NCI-H2227 treated with DMSO at 0.1 percent for 48 hours (cell line): ENCODE results near the gene CEP152.
"Not testable (repeated sequence)": the region's sequence is repeated elsewhere in the genome, so short reads cannot be mapped to it uniquely, and the experiment has no call there.

Experiments
- DNase-seq: peaks from one replicate; lab custom pipeline; 2025; lab: John Stamatoyannopoulos, UW

CEP152 gene, protein sequence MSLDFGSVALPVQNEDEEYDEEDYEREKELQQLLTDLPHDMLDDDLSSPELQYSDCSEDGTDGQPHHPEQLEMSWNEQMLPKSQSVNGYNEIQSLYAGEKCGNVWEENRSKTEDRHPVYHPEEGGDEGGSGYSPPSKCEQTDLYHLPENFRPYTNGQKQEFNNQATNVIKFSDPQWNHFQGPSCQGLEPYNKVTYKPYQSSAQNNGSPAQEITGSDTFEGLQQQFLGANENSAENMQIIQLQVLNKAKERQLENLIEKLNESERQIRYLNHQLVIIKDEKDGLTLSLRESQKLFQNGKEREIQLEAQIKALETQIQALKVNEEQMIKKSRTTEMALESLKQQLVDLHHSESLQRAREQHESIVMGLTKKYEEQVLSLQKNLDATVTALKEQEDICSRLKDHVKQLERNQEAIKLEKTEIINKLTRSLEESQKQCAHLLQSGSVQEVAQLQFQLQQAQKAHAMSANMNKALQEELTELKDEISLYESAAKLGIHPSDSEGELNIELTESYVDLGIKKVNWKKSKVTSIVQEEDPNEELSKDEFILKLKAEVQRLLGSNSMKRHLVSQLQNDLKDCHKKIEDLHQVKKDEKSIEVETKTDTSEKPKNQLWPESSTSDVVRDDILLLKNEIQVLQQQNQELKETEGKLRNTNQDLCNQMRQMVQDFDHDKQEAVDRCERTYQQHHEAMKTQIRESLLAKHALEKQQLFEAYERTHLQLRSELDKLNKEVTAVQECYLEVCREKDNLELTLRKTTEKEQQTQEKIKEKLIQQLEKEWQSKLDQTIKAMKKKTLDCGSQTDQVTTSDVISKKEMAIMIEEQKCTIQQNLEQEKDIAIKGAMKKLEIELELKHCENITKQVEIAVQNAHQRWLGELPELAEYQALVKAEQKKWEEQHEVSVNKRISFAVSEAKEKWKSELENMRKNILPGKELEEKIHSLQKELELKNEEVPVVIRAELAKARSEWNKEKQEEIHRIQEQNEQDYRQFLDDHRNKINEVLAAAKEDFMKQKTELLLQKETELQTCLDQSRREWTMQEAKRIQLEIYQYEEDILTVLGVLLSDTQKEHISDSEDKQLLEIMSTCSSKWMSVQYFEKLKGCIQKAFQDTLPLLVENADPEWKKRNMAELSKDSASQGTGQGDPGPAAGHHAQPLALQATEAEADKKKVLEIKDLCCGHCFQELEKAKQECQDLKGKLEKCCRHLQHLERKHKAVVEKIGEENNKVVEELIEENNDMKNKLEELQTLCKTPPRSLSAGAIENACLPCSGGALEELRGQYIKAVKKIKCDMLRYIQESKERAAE (N-terminal part only)

DNA sequence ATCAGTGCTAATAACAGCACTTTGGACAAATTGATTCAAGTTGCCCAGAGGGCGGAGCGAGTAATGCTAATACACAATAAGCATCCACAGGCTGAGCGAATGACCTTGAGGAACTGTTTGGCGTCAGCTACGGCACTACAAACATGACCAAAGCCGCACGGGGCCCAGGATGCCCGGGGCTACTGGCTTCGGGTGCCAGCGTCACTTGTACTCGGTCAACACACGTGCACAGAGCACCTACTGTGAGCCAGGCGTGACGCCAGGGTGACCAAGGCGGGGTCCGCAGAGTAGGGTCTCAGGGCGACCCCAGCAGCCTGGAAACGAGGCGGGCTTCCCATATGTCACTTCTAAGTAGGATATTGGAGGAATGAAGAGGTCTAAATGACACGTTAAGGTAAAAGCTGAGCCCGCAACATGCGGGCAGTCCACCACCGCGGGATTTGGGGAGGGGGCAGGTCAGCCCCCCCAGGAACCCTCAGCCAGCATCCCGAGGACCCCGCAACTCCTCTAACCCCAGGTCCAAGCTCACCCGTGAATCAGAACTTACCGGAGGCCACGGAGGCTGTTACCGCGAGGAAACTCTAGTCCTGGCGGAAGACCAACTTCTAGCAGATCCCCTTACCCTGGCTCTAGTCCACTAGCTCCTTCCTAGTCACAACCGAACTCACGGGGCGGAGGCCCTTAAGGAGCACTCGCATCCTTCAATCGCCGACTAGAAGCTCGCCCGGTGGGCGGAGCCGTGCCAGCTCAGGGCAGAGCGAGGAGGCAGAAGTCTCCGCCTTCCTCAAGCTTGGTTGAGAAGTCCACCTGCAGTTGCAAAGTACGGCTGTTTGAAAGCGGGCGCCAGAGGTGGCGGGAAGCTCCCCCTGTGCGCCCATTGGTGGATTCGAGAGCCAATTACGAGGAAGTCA is at the start of gene CEP152:
CEP152 (minus strand) TSS at position 656 of the 911 bp plus-strand sequence. CDS start 5,420 bp downstream, outside the sequence.
- peak; percentile 95 for DNase-seq

DNA sequence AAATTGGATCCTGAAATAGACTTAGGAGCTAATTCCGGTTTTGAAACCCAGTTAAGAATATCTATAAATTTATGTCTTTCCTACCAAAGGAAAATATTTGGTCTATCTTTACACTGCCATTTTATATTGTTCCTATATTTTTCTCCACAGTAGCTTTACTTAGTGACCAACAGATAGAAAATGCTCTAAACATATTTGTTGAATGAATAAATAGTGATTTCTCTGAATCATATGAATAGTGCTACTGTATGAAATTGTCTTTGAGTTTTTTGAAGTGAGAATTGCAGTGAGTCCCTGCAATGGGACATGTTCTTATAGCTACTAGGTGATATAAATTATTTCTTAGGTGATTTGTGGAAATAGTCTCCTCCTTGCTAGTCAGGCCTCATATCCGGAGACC is 48.6 kb upstream of the CEP152 start:
- no peak for DNase-seq

DNA sequence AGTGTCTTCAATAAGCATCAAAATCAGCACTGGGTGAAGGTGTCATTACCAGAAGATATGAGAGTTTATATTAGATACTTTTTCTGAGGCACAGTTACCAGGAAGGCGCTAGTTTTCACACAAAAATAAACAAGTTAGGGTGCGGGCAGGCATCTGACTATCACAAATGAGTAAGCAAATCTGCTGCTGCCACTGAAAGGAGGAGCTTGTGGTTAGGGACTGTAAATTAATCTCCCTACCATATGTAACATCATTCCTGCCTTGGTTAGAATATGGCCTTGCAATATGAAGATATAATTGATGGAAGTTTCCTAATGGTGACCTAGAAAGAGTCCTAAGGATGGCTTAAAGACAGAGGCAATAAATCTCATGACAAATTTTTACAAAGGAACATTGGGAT is 47.5 kb upstream of the CEP152 start:
- no peak for DNase-seq

DNA sequence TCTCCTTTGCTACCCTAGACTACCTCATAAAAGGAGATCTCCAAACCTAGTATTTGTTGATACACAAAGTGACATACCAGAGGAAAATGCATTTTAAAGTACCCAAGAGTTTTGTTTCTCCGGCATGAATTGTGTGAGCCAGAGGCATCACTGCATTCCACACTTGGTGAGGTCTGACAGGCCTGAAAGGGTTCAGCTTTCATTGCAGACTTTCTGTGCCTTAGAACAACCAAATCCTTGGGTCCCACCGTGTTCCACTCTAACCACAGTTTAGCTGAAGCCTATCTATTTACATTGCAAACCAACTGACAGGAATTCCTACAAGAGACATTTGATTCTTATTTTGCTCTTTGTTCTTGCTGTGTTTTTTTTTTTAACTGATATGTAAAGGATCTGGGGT is 46.1 kb upstream of the CEP152 start:
- DNase-seq: no peak

DNA sequence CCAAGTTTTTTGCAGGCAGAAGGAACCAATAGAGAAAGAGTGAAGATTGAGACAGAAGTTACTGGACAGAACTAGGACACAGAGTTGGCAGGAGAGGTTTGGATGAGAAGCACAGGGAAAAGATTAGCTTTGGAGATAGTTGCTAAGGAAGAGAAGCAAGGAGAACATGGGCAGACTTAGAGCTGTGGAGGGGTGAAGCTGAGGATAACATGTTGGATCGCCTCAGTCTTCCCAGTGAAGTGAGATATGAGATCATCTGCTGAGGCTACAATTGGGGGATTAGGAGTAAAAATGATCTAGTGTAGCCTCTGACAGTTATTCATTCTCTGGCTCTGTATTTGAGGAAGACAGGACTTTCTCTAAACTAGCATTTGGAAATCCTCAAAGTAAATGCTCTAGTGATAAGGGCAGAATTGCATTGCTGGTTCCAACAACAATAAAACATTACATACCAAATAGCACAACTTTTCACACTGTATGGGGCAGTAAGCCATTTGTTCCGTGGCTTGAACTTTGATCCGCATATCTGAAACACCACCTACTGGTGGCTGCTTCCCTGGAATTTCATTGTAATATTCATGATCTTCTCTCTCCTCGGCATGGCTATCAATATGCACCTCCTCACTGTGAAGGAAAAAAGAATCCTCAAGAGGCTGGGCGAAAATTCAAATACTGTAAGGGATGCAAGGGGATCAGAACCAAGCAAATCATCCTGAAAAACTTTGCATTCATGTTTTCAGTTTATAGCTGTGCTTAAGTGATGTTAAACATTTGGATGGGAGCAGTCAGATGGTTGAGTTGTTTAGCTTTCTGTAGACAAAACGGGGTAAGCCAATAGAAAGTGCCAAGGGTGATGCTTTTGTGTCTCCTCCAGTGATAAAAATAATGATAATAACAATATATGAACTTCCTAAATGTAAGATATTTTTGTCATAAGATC is 44.9 kb upstream of the CEP152 start:
- DNase-seq: no peak

DNA sequence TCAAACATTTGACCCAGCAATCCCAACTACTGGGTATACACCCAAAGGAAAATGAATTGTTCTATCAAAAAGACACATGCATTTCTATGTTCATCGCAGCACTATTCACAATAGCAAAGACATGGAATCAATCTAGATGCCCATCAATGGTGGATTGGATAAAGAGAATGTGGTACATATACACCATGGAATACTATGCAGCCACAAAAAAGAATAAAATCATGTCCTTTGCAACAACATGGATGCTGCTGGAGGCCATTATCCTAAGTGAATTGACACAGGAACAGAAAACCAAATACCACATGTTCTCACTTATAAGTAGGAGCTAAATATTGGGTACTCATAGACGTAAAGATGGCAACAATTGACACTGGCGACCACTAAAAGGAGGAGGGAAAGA is 43.6 kb upstream of the CEP152 start:
- not testable (repeated sequence) for DNase-seq

DNA sequence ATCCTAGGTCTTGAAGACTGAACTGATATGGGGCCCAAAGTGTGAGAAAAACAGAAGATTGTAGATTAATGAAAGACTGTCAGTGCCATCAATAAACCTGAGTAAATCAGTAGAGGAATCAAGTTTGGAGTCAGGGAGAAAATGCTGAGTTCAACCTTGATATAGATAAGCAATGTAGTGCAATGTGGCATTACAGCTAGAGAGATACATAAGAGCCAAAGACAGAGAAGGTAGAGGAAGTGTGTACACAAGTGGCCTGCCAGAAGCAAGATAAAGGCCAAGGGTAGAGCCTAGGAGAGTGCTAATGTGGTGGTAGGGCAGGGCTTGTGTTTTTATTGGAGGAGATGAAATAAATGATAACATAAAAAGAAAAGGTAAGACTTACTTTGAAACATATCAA is 41.1 kb upstream of the CEP152 start:
- DNase-seq: no peak

DNA sequence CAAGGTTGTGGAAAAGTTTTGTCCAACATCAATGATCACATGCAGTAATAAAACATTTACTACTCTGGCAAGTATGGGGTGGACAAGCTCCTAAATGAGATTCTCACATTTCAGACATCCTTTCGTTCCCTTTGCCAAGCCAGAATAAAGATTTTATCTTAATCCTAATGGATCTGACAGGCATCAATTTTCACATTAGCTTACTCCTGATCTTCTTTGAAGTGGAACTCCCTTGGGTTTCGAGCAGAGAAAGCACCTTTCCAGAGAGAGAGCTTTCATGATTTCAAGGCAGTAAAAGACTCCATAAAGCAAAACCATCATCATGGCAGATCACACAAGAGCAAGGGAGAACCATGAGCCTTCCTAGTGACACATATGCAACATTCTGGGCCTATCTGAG is 39.8 kb upstream of the CEP152 start:
- no peak for DNase-seq

DNA sequence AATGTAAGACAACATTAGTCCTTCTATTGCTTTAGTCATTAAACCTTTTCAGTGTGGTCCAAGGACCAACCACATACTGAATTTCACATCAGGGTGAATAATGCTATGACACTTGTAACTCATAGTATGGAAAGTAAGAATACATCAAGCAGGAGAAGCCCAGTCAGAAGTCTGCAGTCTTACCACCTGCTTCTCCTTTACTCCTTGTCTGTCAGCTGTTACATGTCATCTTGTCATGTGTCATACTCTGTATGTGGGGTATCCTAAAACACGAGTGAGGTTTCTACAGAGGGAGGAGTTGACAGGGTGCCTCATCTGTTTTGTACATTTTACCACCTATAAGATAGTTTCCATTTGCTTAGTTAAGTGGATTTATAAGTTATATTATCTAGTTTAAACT is 34.3 kb upstream of the CEP152 start:
- no peak for DNase-seq

DNA sequence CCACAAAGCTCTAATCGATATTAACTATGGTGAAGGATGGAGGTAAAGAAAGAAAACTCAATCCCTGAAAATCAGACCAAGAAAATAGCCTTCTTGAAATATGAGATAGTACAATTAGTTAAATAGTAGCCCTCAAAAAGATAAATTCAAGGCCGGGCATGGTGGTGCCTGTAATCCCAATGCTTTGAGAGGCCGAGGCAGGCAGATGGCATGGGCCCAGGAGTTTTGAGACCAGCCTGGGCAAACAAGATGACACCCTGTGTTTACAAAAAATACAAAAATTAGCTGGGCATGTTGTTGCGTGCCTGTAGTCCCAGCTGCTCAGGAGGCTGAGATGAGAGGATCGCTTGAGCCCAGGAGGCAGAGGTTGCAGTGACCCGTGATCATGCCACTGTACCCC is 31.6 kb upstream of the CEP152 start:
- DNase-seq: no peak

DNA sequence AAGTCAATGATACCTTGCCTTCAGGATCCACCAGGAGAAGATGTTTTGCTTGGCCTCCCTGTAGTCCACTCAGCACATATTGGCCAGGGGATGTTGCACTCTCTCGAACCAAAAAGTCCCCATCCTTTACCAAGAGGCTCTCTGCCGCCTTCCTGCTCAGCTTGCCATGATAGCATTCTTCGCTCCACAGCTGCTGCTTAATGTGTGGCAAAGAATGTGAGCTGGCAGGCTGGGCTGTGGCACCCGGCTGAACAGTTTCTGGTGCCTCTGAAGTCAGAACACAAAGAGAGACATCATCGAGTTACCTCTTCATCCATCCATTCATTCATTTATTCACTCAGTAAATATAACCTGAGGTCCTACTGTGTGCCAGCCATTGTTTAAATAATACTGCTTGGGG is 23.9 kb upstream of the CEP152 start:
- no peak for DNase-seq

DNA sequence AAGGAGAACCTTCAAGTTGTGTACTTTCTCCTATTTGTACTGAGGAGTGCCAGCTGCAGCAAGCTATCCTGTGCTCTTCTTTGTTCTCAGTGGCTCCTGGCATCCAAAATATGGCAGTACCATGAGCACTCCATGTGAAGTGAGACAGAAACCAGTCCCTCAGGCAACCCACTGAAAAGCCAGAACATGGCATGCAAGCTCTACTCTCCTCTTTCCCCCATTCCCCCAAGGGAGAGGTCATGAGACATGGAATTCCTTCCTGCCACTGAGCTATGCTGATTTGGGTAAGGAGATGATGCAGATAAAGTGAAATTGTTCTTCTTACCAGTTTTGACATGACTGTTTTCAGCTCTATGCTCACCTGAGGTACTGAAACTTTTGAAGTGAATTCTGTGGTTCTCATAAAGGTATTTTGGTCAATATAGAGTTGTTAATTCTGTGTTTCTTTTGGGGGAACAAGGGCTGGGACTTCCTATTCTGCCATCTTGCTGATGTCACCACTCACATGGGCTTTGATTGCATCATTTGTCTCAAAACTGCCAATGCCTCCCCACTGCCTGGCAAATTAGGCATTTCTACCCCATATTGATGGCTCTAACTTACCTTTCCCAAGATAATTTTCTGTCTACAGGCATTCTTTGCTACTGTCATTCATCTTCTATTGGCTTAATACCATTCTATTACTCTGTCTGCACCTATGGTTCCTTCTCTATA is 22.8 kb upstream of the CEP152 start:
- DNase-seq: no peak

DNA sequence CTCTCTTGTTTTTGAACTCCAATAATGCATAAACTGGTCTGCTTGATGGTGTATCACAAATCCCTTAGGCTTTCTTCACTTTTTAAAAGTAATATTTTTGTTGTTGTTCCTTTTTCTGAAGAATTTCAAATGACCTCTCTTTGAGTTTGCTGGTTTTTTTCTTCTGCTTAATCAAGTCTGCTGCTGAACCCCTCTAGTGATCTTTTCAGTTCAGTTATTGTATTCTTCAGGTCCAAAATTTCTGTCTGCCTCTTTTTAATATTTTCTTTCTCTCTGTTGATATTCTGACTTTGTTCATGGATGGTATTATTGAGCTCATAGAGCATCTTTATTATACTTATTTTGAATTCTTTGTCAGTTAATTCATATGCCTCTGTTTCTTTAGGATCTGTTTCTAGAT is 21.8 kb upstream of the CEP152 start:
- DNase-seq: no peak

DNA sequence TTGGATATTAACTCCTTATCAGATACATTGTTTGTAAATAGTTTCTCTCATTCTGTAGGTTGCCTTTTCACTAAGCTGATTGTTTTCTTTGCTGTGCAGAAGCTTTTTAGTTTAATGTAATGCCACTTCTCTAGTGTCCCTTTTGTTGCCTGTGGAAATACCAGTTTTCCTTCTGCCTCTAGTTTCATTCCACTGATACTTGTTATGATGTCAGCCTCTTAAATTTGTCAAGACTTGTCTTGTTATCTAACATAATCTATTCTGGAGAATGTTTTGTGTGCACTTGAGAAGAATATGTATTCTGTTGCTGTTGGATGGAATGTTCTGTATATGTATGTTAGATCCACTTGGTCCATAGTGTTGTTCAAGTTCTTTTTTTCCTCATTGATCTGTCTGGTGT is 18.0 kb upstream of the CEP152 start:
- DNase-seq: no peak

DNA sequence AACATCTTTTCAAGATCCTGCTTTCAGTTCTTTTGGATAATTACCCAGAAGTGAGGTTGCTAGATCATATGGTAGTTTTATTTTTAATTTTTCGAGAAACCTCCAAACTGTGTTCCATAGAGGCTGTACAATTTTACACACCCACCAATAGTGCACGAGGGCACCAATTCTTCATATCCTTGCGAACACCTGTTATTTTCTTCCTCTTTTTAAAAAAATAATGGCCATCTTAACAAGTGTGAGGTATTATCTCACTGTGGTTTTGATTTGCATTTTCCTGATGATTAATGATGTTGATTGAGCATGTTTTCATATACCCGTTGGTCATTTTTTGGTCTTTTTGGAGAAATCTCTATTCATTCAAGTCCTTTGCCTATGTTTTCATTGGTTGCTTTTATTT is 17.6 kb upstream of the CEP152 start:
- DNase-seq: no peak

DNA sequence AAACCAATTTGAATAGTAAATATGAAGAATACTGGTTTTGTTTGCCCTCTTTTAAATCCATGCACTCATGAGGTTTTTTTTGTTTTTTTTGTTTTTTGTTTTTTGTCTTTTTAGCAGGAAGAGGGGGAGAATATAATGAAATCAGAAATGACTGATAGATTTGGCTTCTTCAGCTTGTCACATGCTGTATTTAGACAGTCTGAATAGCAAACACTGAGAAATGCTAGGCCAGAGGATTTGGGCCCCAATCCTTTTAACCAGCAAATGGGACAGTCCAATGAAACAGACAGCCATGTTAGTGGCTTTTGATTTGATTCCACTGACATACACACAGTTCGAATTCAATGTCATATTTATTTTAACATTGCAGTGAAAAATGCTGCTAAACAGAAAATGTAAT is 14.2 kb upstream of the CEP152 start:
- no peak for DNase-seq

DNA sequence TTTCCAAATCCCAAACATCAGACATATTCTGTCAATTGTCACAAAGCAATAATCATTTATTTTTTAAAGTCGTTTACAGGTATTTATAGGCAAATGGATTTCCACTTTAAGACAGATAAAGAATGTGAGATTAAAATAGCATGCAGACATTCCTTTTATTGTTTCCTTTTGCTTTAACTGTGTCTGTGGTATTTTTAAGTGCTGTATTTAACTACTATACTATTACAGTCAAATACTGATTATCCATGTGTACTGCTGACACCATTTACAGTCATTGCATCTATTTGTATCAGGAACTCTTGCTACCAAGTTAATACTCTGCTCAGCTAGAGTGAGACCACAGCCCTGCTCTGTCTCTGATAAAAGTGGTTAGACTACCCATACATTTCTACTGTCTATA is 12.8 kb upstream of the CEP152 start:
- no peak for DNase-seq

DNA sequence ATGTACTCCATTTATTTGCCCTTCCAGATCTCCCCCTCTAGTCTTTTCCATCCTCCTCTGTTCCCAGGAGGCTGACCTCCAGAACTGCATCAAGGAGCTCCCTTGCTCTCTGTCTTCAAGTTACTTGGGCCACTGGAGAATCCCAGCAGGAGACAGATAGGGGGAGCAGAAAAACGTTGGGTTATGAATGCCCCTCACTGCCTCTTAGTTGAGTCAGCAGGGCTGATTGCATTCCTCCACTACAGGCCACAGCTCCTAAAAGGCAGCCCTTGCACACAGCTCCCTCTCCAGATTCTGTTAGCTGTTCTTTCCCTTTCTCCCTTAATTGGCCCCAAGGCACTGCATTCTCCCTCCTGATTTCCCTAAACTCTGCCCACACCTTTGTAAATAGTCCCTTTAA is 12.4 kb upstream of the CEP152 start:
- no peak for DNase-seq

DNA sequence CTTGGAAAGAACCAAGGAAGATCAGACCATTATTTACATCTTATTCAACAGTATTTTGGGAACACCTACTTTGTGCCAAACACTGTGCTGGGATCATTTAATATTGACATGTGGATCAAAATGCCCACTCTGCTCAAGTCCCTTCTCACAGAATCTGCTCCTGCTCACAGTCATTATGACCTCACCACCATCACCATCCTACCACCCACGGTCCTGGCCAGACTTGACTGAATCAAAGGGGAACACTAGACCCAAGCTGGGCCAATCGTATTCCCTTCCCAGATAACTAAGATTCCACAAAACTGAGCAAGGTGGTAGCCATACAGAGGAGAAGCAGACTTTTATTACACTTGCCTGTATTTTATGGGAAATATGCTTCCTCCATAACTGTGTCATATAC is 3.4 kb upstream of the CEP152 start:
- no peak for DNase-seq
